AG04450 (cell line): ENCODE data around the gene RAMP1. TPM values are rescaled to one million over a fixed set of nuclear protein-coding genes. Genes with fewer than 3 reads are reported as not detected.

Source experiments
- CTCF ChIA-PET: fragments of 300-600, 350-600 bp; formaldehyde crosslinking; extraction: SDS; loops from one replicate; lab custom pipeline; 2022; ENCODE audit warnings: antibody characterized with exemption, inconsistent platforms; lab: Charles Lee
- POLR2A ChIA-PET: fragments of 350-600 bp; formaldehyde crosslinking; extraction: SDS; loops from one replicate; lab custom pipeline; 2021; ENCODE audit warnings: antibody characterized with exemption, inconsistent platforms; lab: Yijun Ruan, JAX
- DNase-seq: peaks from one replicate; pipeline ENCODE4 v3.0.0-alpha.2; 2011; ENCODE audit warnings: low read depth, low spot score
- H3K27ac ChIP-seq: one replicate; pipeline ENCODE4 v1.5.1; 2012; ENCODE audit warnings: low read depth, low read length, control low read depth
- H3K27me3 ChIP-seq: one replicate; pipeline ENCODE4 v1.6.0; 2012; ENCODE audit warnings: low read length; ENCODE audit not compliant: control insufficient read depth, insufficient read depth
- H3K4me3 ChIP-seq: 2 replicates; pipeline ENCODE4 v1.5.1; 2011; ENCODE audit warnings: mild to moderate bottlenecking, low read depth, low read length, control low read depth
- H3K9me3 ChIP-seq: 2 replicates; pipeline ENCODE4 v1.5.1; 2012; ENCODE audit warnings: low read length; ENCODE audit not compliant: control insufficient read depth, insufficient read depth
- CTCF ChIP-seq: IDR thresholded peaks from 2 replicates; pipeline ENCODE4 v1.5.1; 2011; ENCODE audit warnings: low read depth, low read length, control low read depth, inconsistent platforms
- polyA plus RNA-seq: library from polyadenylated mRNA; depleted of rRNA; stranded (reverse); fragments of >200 nt; gene quantifications from 2 replicates; pipeline ENCODE4 v1.2.3, GENCODE V29; 2011

RAMP1 gene
- polyA plus RNA-seq, 1 experiment, result 26.5 TPM

GRCh38 chr2:237889811-237890210, 30.4 kb downstream of the RAMP1 start:
- no peak for DNase-seq
- Histone ChIP-seq H3K27ac (no peak overlapping the region), H3K4me3 (no peak overlapping the region), H3K27me3 (no peaks in the 10 kb centered on the region), H3K9me3 (no peaks in the 10 kb centered on the region; the same call in 1 of the 2 replicates)
- POLR2A ChIA-PET, result no interaction called here
- CTCF ChIA-PET, result interaction anchor here (0.7 kb wide), 1 partner anchor 62 kb away, joined by 3 read pairs; no protein-coding TSS in a partner anchor
- no peak for TF ChIP-seq CTCF

- ChIA-PET POLR2A (no interaction called here), CTCF (no interaction called here)
- H3K4me3 ChIP-seq, result no peak overlapping the region
- TF ChIP-seq CTCF, result no peak
- H3K27me3 ChIP-seq, result no peaks in the 10 kb centered on the region
- DNase-seq, result no peak
- no peaks in the 10 kb centered on the region; the same call in 1 of the 2 replicates for H3K9me3 ChIP-seq
- no peak overlapping the region for H3K27ac ChIP-seq
Observed at GRCh38 chr2:237892478-237892877, 33.1 kb downstream of the RAMP1 start.

- H3K4me3 ChIP-seq, result no peak overlapping the region
- ChIA-PET CTCF (no interaction called here), POLR2A (no interaction called here)
- no peak overlapping the region for H3K27ac ChIP-seq
- no peaks in the 10 kb centered on the region for H3K27me3 ChIP-seq
- no peaks in the 10 kb centered on the region; the same call in 1 of the 2 replicates for H3K9me3 ChIP-seq
- no peak for TF ChIP-seq CTCF
- no peak for DNase-seq
Observed at GRCh38 chr2:237892984-237893595, 33.7 kb downstream of the RAMP1 start.

GRCh38 chr2:237894396-237894979, 35.1 kb downstream of the RAMP1 start:
- Histone ChIP-seq H3K27me3 (no peaks in the 10 kb centered on the region), H3K4me3 (no peak overlapping the region), H3K27ac (no peak overlapping the region), H3K9me3 (no peaks in the 10 kb centered on the region; the same call in 1 of the 2 replicates)
- DNase-seq, result no peak
- TF ChIP-seq CTCF, result no peak
- CTCF ChIA-PET, result no interaction called here
- POLR2A ChIA-PET, result no interaction called here

- ChIA-PET POLR2A (no interaction called here), CTCF (no interaction called here)
- H3K27ac ChIP-seq, result no peak overlapping the region
- no peak for TF ChIP-seq CTCF
- H3K27me3 ChIP-seq, result no peaks in the 10 kb centered on the region
- no peak overlapping the region for H3K4me3 ChIP-seq
- DNase-seq, result no peak
- no peaks in the 10 kb centered on the region; the same call in 1 of the 2 replicates for H3K9me3 ChIP-seq
Observed at GRCh38 chr2:237894986-237895543, 35.6 kb downstream of the RAMP1 start.
